ENCODE measurements around the gene COPZ2.

The COPZ2 gene

DNA sequence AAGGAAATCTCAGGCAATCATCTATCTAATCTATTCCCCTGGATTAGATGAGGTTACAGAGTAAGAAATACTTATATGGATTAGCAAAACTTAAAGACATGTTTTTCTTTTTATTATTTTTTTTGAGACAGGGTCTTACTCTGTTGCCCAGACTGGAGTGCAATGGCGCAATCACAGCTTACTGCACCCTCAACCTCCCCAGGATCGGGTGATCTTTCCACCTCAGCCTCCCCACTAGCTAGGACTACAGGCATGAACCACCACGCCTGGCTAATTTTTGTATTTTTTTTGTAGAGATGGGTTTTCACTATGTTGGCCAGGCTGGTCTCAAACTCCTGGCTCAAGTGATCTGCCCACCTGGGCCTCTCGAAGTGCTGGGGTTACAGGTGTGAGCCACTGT, 7.3 kb upstream of the COPZ2 start:
- no peak overlapping the region for H2AFZ ChIP-seq (ENCODE audit: low read length)
- no peaks in the 10 kb centered on the region for H3K9me3 ChIP-seq (ENCODE audit: low read length)
- H3K27ac ChIP-seq (ENCODE audit: low read depth, low read length, poor library complexity, severe bottlenecking) = no peak overlapping the region
- no peaks in the 10 kb centered on the region for H3F3A ChIP-seq (ENCODE audit: insufficient read depth, low read length)
- H3K79me2 ChIP-seq (ENCODE audit: insufficient read depth, low read length) = peaks cover 11% of the 10 kb centered on the region
- no peak overlapping the region for H3K4me3 ChIP-seq (ENCODE audit: low read depth, low read length, poor library complexity, severe bottlenecking)
- H4K20me1 ChIP-seq (ENCODE audit: insufficient read depth, low read length) = no peaks in the 10 kb centered on the region
- H3K9me2 ChIP-seq (ENCODE audit: low read depth, low read length) = no peaks in the 10 kb centered on the region
- peaks cover 19% of the 10 kb centered on the region for H3K4me1 ChIP-seq (ENCODE audit: insufficient read depth, low read length, severe bottlenecking)
- no peak overlapping the region for H3K4me2 ChIP-seq (ENCODE audit: low read length)
- no peak overlapping the region for H3K9ac ChIP-seq (ENCODE audit: low read length)
- TF ChIP-seq CTCF (IDR thresholded peaks at IDR 0.05; ENCODE audit: low read length) (no peak), EZH2 (IDR thresholded peaks at IDR 0.05; ENCODE audit: borderline replicate concordance, low read length) (no peak)
- H3K36me3 ChIP-seq (ENCODE audit: insufficient read depth, low read length) = no peaks in the 10 kb centered on the region
- no peaks in the 10 kb centered on the region for H3K27me3 ChIP-seq (ENCODE audit: insufficient read depth, low read length)

- TF ChIP-seq CTCF (IDR thresholded peaks at IDR 0.05; ENCODE audit: low read length) (no peak), EZH2 (IDR thresholded peaks at IDR 0.05; ENCODE audit: borderline replicate concordance, low read length) (no peak)
- Histone ChIP-seq H3K27me3 (ENCODE audit: insufficient read depth, low read length) (no peaks in the 10 kb centered on the region), H3K79me2 (ENCODE audit: insufficient read depth, low read length) (no peaks in the 10 kb centered on the region), H3K9me3 (ENCODE audit: low read length) (no peaks in the 10 kb centered on the region), H3F3A (ENCODE audit: insufficient read depth, low read length) (no peaks in the 10 kb centered on the region), H3K4me3 (ENCODE audit: low read depth, low read length, poor library complexity, severe bottlenecking) (no peak overlapping the region), H3K27ac (ENCODE audit: low read depth, low read length, poor library complexity, severe bottlenecking) (no peak overlapping the region), H2AFZ (ENCODE audit: low read length) (no peak overlapping the region), H3K4me1 (ENCODE audit: insufficient read depth, low read length, severe bottlenecking) (peaks cover 13% of the 10 kb centered on the region), H3K4me2 (ENCODE audit: low read length) (no peak overlapping the region), H3K9me2 (ENCODE audit: low read depth, low read length) (no peaks in the 10 kb centered on the region), H3K9ac (ENCODE audit: low read length) (no peak overlapping the region), H4K20me1 (ENCODE audit: insufficient read depth, low read length) (no peaks in the 10 kb centered on the region), H3K36me3 (ENCODE audit: insufficient read depth, low read length) (no peaks in the 10 kb centered on the region)
These were observed 5.6 kb upstream of the COPZ2 start for GRCh38 chr17:48043176-48043575.

DNA sequence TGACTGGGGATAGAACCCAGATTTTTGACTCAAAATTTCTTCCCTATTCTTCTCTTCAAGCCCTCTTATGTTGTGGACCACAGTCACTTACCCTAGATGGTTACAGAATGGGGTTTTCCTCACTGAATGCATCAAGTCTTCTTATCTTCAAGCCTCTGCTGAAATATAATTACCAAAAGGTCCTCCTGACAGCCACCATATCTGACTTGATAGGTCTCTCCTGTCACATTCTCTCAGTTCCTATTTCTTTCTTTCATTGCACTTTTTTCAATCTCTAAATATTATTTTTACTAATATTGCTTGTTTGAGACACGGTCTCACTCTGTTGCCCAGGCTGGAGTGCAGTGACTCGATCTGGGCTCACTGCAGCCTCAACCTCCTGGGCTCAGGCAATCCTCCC, 1.1 kb upstream of the COPZ2 start:
- TF ChIP-seq CTCF (IDR thresholded peaks at IDR 0.05; ENCODE audit: low read length) (no peak), EZH2 (IDR thresholded peaks at IDR 0.05; ENCODE audit: borderline replicate concordance, low read length) (no peak)
- Histone ChIP-seq H3F3A (ENCODE audit: insufficient read depth, low read length) (no peaks in the 10 kb centered on the region), H3K9ac (ENCODE audit: low read length) (no peak overlapping the region), H3K27ac (ENCODE audit: low read depth, low read length, poor library complexity, severe bottlenecking) (no peak overlapping the region), H3K4me3 (ENCODE audit: low read depth, low read length, poor library complexity, severe bottlenecking) (no peak overlapping the region), H2AFZ (ENCODE audit: low read length) (no peak overlapping the region), H4K20me1 (ENCODE audit: insufficient read depth, low read length) (no peaks in the 10 kb centered on the region), H3K4me1 (ENCODE audit: insufficient read depth, low read length, severe bottlenecking) (peaks cover 9% of the 10 kb centered on the region), H3K27me3 (ENCODE audit: insufficient read depth, low read length) (peaks cover 3% of the 10 kb centered on the region; the same call in 1 of the 2 replicates), H3K36me3 (ENCODE audit: insufficient read depth, low read length) (no peaks in the 10 kb centered on the region), H3K79me2 (ENCODE audit: insufficient read depth, low read length) (no peaks in the 10 kb centered on the region), H3K4me2 (ENCODE audit: low read length) (no peak overlapping the region), H3K9me2 (ENCODE audit: low read depth, low read length) (no peaks in the 10 kb centered on the region), H3K9me3 (ENCODE audit: low read length) (no peaks in the 10 kb centered on the region)

All from OCI-LY1 (cell line).